NK-92 (cell line): ENCODE measurements around the gene TMPO.
"Not testable (repeated sequence)": the region's sequence is repeated elsewhere in the genome, so short reads cannot be mapped to it uniquely, and the experiment has no call there.

Experiments used
- DNase-seq: peaks from one replicate; lab custom pipeline; 2025; ENCODE audit not compliant: unreplicated experiment; lab: John Stamatoyannopoulos, UW

The TMPO gene

GRCh38 chr12:98509063-98509462 is 6.3 kb upstream of the TMPO start:
- no peak for DNase-seq

GRCh38 chr12:98511806-98512205 is 3.6 kb upstream of the TMPO start:
- not testable (repeated sequence) for DNase-seq

- DNase-seq: no peak
These were observed 1.7 kb upstream of the TMPO start for GRCh38 chr12:98513379-98514322.

GRCh38 chr12:98514982-98515286 is 456 bp upstream of the TMPO start:
- DNase-seq: no peak

GRCh38 chr12:98516111-98516873 is 902 bp downstream of the TMPO start:
- peak; percentile 6 for DNase-seq

GRCh38 chr12:98519257-98519907 is 4.0 kb downstream of the TMPO start:
- no peak for DNase-seq

GRCh38 chr12:98530068-98530467 is 14.7 kb downstream of the TMPO start:
- DNase-seq: no peak

GRCh38 chr12:98532687-98533304 is 17.4 kb downstream of the TMPO start:
- DNase-seq: no peak

- no peak for DNase-seq
These were observed 18.4 kb downstream of the TMPO start for GRCh38 chr12:98533723-98534251.

GRCh38 chr12:98538031-98538430 is 22.6 kb downstream of the TMPO start:
- no peak for DNase-seq

GRCh38 chr12:98543701-98544100 is 28.3 kb downstream of the TMPO start:
- DNase-seq: no peak

GRCh38 chr12:98544751-98545150 is 29.4 kb downstream of the TMPO start:
- DNase-seq: no peak

- no peak for DNase-seq
These were observed 34.2 kb downstream of the TMPO start for GRCh38 chr12:98549371-98550110.

- DNase-seq: no peak
These were observed 36.4 kb downstream of the TMPO start for GRCh38 chr12:98551787-98552186.

GRCh38 chr12:98558097-98558496 is 42.7 kb downstream of the TMPO start:
- not testable (repeated sequence) for DNase-seq

GRCh38 chr12:98559666-98560065 is 44.3 kb downstream of the TMPO start:
- DNase-seq: no peak

GRCh38 chr12:98561846-98562245 is 46.5 kb downstream of the TMPO start:
- DNase-seq: no peak

- DNase-seq: no peak
These were observed 56.6 kb downstream of the TMPO start for GRCh38 chr12:98572010-98572409.

GRCh38 chr12:98574110-98574509 is 58.7 kb downstream of the TMPO start:
- DNase-seq: no peak

GRCh38 chr12:98575013-98575412 is 59.6 kb downstream of the TMPO start:
- no peak for DNase-seq
